GM12872 (cell line): ENCODE results near the gene TTC1.

Experiments used
- TF ChIP-seq, protein P1 (sequence below): IDR thresholded peaks from 3 replicates; pipeline ENCODE4 v1.5.1; 2011; ENCODE audit warnings: low read depth, mild to moderate bottlenecking, low read length, moderate library complexity; ENCODE audit not compliant: insufficient read depth

The TTC1 gene

DNA sequence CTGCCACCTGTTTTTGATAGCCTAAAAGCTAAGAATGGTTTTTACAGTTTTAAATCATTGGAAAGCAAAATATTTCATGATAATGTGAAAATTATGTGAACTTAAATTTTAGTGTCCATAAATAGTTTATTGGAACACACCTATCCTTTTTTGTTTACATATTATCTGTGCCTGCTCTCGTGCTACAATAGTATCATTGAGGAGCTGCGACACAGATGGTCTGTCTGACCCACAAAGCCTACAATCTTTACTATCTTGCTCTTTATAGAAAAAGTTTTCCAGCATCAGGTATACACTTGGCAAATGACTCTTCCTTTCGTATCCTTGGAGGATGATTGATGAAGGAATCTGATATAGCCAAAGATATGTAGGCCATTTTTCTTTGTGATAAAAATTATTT, 40.2 kb downstream of the TTC1 start:
- TF ChIP-seq, protein P1, sequence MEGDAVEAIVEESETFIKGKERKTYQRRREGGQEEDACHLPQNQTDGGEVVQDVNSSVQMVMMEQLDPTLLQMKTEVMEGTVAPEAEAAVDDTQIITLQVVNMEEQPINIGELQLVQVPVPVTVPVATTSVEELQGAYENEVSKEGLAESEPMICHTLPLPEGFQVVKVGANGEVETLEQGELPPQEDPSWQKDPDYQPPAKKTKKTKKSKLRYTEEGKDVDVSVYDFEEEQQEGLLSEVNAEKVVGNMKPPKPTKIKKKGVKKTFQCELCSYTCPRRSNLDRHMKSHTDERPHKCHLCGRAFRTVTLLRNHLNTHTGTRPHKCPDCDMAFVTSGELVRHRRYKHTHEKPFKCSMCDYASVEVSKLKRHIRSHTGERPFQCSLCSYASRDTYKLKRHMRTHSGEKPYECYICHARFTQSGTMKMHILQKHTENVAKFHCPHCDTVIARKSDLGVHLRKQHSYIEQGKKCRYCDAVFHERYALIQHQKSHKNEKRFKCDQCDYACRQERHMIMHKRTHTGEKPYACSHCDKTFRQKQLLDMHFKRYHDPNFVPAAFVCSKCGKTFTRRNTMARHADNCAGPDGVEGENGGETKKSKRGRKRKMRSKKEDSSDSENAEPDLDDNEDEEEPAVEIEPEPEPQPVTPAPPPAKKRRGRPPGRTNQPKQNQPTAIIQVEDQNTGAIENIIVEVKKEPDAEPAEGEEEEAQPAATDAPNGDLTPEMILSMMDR: no peak

DNA sequence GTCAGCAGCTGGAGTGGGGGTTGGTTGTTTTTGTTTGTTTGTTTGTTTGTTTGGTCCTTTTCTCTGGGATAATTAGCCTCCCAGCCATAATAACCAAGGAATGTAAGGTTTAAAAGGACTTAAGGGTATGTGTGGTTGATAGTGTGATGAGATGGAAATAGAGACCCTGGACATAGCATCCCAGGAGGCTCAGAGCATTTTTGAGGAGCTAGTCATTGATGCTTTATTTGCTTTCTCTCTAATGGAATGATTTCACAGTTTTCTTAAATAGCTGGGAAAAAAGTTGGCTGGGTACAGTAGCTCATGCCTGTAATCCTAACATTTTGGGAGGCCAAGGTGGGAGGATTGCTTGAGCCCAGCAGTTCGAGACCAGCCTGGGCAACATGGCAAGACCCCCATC, 45.1 kb downstream of the TTC1 start:
- TF ChIP-seq, protein P1: no peak

DNA sequence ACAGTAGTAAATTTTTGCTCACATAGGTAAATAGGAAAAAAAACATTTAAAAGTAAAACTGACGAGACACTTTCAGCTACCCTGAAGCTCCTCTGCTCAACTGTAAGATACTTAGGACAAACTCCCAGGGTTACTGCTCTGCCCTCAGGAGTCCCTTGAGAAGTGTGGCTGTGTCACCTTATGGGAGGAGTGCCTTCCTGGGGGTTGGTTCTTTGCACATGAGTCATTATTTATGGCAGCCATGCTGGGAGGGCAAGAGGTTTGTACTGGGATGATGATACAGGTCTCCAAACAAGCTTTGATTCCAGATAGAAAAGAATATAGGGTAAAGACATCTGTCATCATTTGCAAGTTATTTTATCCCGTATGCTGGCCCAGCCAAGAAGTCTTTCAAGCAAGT, 45.9 kb downstream of the TTC1 start:
- TF ChIP-seq, protein P1: no peak

DNA sequence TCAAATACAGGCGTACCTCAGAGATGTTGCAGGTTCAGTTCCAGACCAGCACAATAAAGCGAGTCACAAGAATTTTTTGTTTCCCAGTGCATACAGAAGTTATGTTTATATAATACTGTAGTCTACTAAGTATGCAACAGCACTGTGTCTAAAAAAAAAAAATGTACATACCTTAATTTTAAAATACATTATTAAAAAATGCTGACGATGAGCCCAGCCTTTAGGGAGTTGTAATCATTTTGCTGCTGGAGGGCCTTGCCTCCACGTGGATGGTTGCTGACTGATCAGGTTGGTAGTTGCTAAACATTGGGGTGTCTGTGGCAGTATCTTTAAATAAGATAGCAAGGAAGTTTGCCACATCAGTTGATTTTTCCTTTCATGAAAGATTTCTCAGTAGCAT, 48.3 kb downstream of the TTC1 start:
- TF ChIP-seq, protein P1: no peak

DNA sequence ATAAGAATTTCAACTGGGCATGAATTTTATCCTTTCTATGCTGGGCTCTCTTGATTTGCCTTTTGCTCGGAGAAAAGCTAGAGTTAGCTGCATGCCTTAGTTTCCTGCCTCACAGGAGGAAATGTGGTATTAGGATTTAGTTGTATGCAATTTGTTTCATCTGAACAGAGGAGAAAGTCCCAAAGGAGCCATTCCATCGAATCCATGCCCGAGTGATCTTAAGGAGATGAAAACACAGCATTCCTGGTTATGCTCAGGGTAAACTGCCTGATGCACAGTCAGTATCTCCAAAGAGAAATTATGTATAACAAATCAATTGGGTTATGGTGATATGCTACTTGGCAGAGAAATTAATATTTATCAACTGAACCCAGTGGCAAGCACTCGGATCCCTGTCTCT, 51.1 kb downstream of the TTC1 start:
- TF ChIP-seq, protein P1: no peak

DNA sequence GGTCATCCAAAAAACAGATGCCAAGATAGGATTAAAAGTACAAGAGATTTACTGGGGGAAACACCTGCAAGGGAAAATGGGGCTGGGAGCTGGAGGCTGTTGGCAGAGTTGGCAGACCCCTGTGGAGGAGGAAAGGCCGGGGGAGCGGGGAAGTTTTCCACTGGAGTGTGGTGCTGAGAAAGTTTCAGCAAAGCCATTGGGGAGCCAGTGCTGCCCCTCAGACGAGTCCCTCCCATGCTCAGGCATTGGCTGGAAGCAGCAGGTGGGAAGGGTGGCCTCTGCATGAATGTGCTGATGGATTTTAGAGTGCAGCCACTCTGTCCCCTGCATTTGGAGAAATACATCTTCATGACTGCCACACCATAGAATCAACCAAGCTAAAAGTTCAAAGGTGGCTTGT, 52.8 kb downstream of the TTC1 start:
- TF ChIP-seq, protein P1: no peak

DNA sequence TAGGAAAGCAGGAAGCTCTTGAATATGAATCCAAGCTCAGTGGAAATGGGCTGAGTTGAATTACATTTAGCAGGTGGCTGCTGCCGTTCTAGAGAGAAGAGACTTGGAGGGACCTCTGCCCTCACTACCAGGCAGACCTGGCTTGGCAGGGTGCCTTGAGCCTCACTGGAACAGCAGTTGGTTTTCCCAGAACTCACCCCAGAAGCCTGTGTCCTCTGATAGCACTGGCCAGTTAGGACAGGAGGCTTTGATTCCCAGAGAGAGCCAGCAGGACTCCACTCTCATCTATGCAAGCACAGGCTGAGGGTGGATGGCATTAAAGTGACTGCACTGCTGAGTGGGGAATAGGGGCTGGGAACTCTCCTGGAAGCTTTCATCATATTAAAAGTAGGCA, 55.5 kb downstream of the TTC1 start:
- TF ChIP-seq, protein P1: no peak
